ENCODE data around the gene INS. TPM values are rescaled to one million over a fixed set of nuclear protein-coding genes. Genes with fewer than 3 reads are reported as not detected.

Gene INS
- total RNA-seq, 1 experiment from 2014 or later = not detected

DNA sequence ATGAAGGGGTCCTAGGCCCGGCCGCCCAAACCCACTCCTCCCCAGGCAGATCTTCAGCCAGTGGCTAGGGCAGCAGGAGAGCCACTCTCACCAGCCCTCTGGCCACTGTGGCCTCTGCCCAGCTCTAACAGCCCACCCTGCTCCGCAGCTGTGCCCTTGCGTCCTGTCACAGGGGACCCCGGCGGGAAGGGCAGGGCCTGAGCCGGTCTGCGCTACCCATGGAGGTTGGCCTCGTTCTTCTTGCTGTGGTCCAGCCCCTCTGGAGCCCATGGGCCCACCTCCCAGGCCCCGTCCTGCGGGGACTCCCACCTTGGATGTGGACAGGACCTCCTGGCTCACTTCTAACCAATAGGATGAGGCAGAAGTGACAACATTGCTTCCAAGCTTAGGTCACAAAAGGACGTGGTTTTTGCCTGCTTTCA lies 48.9 kb upstream of the INS start:
- no peak overlapping the region for H2BK5ac ChIP-seq (ENCODE audit: insufficient read length, low read length)

More for the DNA sequence above, 48.9 kb upstream of the INS start:
- H2AK5ac ChIP-seq (ENCODE audit: insufficient read length, low read length) = no peak overlapping the region
- no peak overlapping the region for H3K18ac ChIP-seq (ENCODE audit: insufficient read length, low read depth, low read length)
- H3K4me1 Mint-ChIP-seq = peaks cover 14 to 15% of the 10 kb centered on the region in 2 experiments
- H3K9me3 Mint-ChIP-seq = no peaks in the 10 kb centered on the region
- no peak overlapping the region for H3K56ac ChIP-seq (ENCODE audit: insufficient read length, low read depth, low read length)
- no peak for DNase-seq
- H3K79me2 ChIP-seq (ENCODE audit: insufficient read depth, low read length) = no peaks in the 10 kb centered on the region
- no peaks in the 10 kb centered on the region for H3K79me1 ChIP-seq (ENCODE audit: insufficient read depth, low read depth, low read length, poor library complexity, severe bottlenecking)
- no peak overlapping the region for H4K5ac ChIP-seq (ENCODE audit: insufficient read length, low read depth, low read length)
- H3K4me1 ChIP-seq (ENCODE audit: insufficient read depth, low read length) = peaks cover 3% of the 10 kb centered on the region; the same call in 1 of the 2 replicates
- H3K4me2 ChIP-seq (ENCODE audit: insufficient read depth, insufficient read length, low read length) = no peak overlapping the region
- no peak overlapping the region for H2BK12ac ChIP-seq (ENCODE audit: insufficient read length, low read depth, low read length)
- no peak overlapping the region for H3K23ac ChIP-seq (ENCODE audit: insufficient read length, low read depth, low read length)
- TF ChIP-seq, protein P1, sequence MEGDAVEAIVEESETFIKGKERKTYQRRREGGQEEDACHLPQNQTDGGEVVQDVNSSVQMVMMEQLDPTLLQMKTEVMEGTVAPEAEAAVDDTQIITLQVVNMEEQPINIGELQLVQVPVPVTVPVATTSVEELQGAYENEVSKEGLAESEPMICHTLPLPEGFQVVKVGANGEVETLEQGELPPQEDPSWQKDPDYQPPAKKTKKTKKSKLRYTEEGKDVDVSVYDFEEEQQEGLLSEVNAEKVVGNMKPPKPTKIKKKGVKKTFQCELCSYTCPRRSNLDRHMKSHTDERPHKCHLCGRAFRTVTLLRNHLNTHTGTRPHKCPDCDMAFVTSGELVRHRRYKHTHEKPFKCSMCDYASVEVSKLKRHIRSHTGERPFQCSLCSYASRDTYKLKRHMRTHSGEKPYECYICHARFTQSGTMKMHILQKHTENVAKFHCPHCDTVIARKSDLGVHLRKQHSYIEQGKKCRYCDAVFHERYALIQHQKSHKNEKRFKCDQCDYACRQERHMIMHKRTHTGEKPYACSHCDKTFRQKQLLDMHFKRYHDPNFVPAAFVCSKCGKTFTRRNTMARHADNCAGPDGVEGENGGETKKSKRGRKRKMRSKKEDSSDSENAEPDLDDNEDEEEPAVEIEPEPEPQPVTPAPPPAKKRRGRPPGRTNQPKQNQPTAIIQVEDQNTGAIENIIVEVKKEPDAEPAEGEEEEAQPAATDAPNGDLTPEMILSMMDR (conservative IDR thresholded peaks at IDR 0.05) = no peak
- no peaks in the 10 kb centered on the region for H3K9me3 ChIP-seq (ENCODE audit: control insufficient read depth, low read depth, low read length)
- no peaks in the 10 kb centered on the region; the same call in 1 of the 2 replicates for H3K27me3 ChIP-seq (ENCODE audit: insufficient read depth, low read length)
- H3T11ph ChIP-seq (ENCODE audit: low read length) = no peak overlapping the region
- H3K23me2 ChIP-seq (ENCODE audit: insufficient read length, low read depth, low read length, poor library complexity, severe bottlenecking) = no peaks in the 10 kb centered on the region
- no peak overlapping the region for H2BK120ac ChIP-seq (ENCODE audit: low read depth, low read length, poor library complexity, severe bottlenecking)
- H3K4me3 Mint-ChIP-seq = no peak overlapping the region
- no peak overlapping the region for H3K9ac ChIP-seq (ENCODE audit: extremely low read depth, insufficient read length, low read length)
- H3K27ac Mint-ChIP-seq = no peak overlapping the region
- no peak overlapping the region for H3K4ac ChIP-seq (ENCODE audit: low read depth, low read length)
- H3K27me3 Mint-ChIP-seq (ENCODE audit: low read depth) = peaks cover 54% of the 10 kb centered on the region
- no peak overlapping the region for H3K14ac ChIP-seq (ENCODE audit: insufficient read depth, low read length)
- WGBS (ENCODE audit: extremely low coverage, insufficient read length, low lambda C conversion rate) = no CpG with 5 or more reads among the region's 12 CpGs
- no peaks in the 10 kb centered on the region for H4K20me1 ChIP-seq (ENCODE audit: control insufficient read depth, insufficient read depth, insufficient read length)
- no peak overlapping the region for H2AFZ ChIP-seq (ENCODE audit: low read length)
- H2BK20ac ChIP-seq (ENCODE audit: low read depth, low read length, poor library complexity, severe bottlenecking) = no peak overlapping the region
- H3K27ac ChIP-seq (ENCODE audit: insufficient read length, low read depth, low read length) = no peak overlapping the region
- H4K91ac ChIP-seq (ENCODE audit: insufficient read length, low read depth, low read length) = no peak overlapping the region
- H3K36me3 Mint-ChIP-seq (ENCODE audit: insufficient read depth in 1 of 3, low read depth in 3 of 3) = no peaks in the 10 kb centered on the region
- no peak overlapping the region for H2BK15ac ChIP-seq (ENCODE audit: low read depth, low read length)
- no peak overlapping the region for H4K8ac ChIP-seq (replicated peaks; ENCODE audit: insufficient read length, low read depth, low read length)

Measured in H9 (cell line).